Adrenal gland (tissue), 12 donors: ENCODE results near the gene ADPRHL1. TPM values are rescaled to one million over a fixed set of nuclear protein-coding genes. Genes with fewer than 3 reads are reported as not detected.

Experiments
- DNase-seq, 7 donors: peaks; one replicate each; pipeline ENCODE4 v3.0.0-alpha.2; 2019 to 2020
- H3K27ac ChIP-seq, 5 donors: fragments of 200-600 bp; sonication (generic) in 4 of 5; 1 replicate in 3 of 5; 2 replicates in 2 of 5; pipeline versions ENCODE4 v1.5.1 to v1.8.0; 2016 to 2020; ENCODE audit warnings: mild to moderate bottlenecking in 1 of 5
- H3K27me3 ChIP-seq: fragments of 200-600 bp; 2 replicates; pipeline ENCODE4 v1.8.0; 2021
- H3K36me3 ChIP-seq, 2 donors: fragments of 200-600 bp; replicated peaks in 1 of 2; 1 replicate in 1 of 2; 2 replicates in 1 of 2; pipeline versions ENCODE4 v1.5.1 to v1.8.0; 2018 to 2022
- H3K4me1 ChIP-seq, 2 donors: fragments of 200-600 bp; replicated peaks in 1 of 2; 1 replicate in 1 of 2; 2 replicates in 1 of 2; pipeline versions ENCODE4 v1.5.1 to v1.8.0; 2018 to 2021
- H3K4me3 ChIP-seq, 4 donors: fragments of 200-600 bp; sonication (generic) in 3 of 4; one replicate each; pipeline ENCODE4 v1.5.1; 2016 to 2018
- H3K9me3 ChIP-seq, 3 donors: fragments of 200-600 bp; sonication (generic) in 1 of 3; replicated peaks in 1 of 3; 1 replicate in 2 of 3; 2 replicates in 1 of 3; pipeline versions ENCODE4 v1.5.1 to v1.8.0; 2016 to 2021
- POLR2A ChIP-seq, 2 donors: fragments of 450-650 bp; IDR thresholded peaks; one replicate each; pipeline ENCODE4 v1.6.1; 2017; ENCODE audit warnings: antibody characterized with exemption in 2 of 2, mild to moderate bottlenecking in 2 of 2, moderate library complexity in 1 of 2
- WGBS, 4 donors: extraction: QIAGEN DNeasy Blood & Tissue Kit in 2 of 4; methylation state at CpG; one replicate each; pipeline versions ENCODE4 v1.1.5 to v1.1.7; 2013 to 2017; 5-methylcytosine and 5-hydroxymethylcytosine counted together
- intact Hi-C, 2 donors: fragments of 100-400 bp; cut with DNase I; formaldehyde crosslinking; loops; one replicate each; pipeline versions ENCODE4 v1.14.1 to v1.15.0; 2022 to 2023
- polyA plus RNA-seq, 3 donors: library from polyadenylated mRNA; stranded (reverse); fragments of 200-250 nt in 2 of 3; fragments of 350-450 nt in 1 of 3; fragmentation: Illumina TruSeq in 1 of 3; extraction: RNeasy Lipid Tissue Mini Kit (QIAGEN cat#74804) in 1 of 3; gene quantifications; one replicate each; pipeline ENCODE4 v1.2.3, GENCODE V29; 2013 to 2014
- total RNA-seq, 9 donors: library from RNA; depleted of rRNA in 4 of 9; stranded (reverse); fragments of >200 nt in 4 of 9; fragments of 120-200 nt in 1 of 9; fragmentation: NEBNext Ultra II Directional in 1 of 9; extraction: Animal tissue kit (Norgen Biotek cat#: 25700) in 1 of 9; gene quantifications; one replicate each; pipeline versions ENCODE4 v1.1.0 to v1.2.4, GENCODE V29; 2013 to 2023
- TF ChIP-seq, protein P1 (sequence below), 6 experiments: fragments of 450-650 bp in 4 of 6; fragments of 200-600 bp in 2 of 6; sonication (generic) in 1 of 6; IDR thresholded peaks; 1 replicate in 5 of 6; 2 replicates in 1 of 6; pipeline versions ENCODE4 v1.5.1 to v1.8.0; 2016 to 2021; ENCODE audit warnings: antibody characterized with exemption in 6 of 6, mild to moderate bottlenecking in 2 of 6, moderate library complexity in 1 of 6
- donor health status: healthy with polysubstance abuse.
- donor health status: Bipolar disorder and iron deficiency.
- donor health status: DM: yes; HTN: yes; CAD: no.
- donor health status: DM: no; HTN: no; CAD: no.
- donor health status: DM: no; HTN: no; CAD: no.
- donor health status: DM: yes; HTN: yes; CAD: no.

ADPRHL1 gene
- total and polyA plus RNA-seq, 12 donors = 2.0 to 14.2 (median 4.0) TPM

DNA sequence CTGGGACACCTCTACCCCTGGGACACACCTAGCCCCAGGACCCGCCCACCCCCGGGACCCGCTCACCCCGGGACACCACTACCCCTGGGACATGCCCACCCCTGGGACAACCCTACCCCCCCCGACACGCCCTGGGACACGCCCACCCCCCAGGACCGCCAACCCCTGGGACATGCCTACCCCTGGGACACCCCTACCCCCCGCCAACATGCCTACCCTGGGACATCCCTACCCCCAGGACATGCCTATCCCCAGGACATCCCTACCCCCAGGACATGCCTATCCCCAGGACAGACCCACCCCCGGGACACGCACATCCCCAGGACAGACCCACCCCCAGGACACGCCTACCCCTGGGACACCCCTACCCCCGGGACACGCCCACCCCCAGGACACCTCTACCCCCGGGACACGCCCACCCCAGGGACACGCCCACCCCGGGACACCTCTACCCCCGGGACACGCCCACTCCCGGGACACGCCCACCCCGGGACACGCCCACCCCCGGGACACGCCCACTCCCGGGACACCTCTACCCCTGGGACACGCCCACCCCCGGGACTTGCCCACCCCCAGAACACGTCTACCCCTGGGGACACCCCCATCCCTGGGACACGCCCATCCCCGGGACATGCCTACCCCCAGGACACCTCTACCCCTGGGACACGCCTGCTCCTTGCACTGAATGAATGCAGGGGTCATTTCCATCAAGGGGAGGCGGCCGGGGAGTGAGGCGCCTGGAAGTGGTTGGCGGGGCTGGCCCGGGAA, 32.3 kb downstream of the ADPRHL1 start:
- no peaks in the 10 kb centered on the region for H3K36me3 ChIP-seq
- no peaks in the 10 kb centered on the region for H3K27me3 ChIP-seq
- no peak overlapping the region for H3K27ac ChIP-seq
- no peak for DNase-seq
- H3K9me3 ChIP-seq = no peaks in the 10 kb centered on the region
- TF ChIP-seq, protein P1, sequence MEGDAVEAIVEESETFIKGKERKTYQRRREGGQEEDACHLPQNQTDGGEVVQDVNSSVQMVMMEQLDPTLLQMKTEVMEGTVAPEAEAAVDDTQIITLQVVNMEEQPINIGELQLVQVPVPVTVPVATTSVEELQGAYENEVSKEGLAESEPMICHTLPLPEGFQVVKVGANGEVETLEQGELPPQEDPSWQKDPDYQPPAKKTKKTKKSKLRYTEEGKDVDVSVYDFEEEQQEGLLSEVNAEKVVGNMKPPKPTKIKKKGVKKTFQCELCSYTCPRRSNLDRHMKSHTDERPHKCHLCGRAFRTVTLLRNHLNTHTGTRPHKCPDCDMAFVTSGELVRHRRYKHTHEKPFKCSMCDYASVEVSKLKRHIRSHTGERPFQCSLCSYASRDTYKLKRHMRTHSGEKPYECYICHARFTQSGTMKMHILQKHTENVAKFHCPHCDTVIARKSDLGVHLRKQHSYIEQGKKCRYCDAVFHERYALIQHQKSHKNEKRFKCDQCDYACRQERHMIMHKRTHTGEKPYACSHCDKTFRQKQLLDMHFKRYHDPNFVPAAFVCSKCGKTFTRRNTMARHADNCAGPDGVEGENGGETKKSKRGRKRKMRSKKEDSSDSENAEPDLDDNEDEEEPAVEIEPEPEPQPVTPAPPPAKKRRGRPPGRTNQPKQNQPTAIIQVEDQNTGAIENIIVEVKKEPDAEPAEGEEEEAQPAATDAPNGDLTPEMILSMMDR (IDR thresholded peaks at IDR 0.05) = no peak
- no peak for TF ChIP-seq POLR2A (IDR thresholded peaks at IDR 0.05)
- no peaks in the 10 kb centered on the region for H3K4me1 ChIP-seq
- WGBS, 4 donors = 70 to 88% (median 77%) methylated on average over 6 to 38 of the region's 38 CpGs
- H3K4me3 ChIP-seq = no peak overlapping the region
- intact Hi-C loops = no loop called here

DNA sequence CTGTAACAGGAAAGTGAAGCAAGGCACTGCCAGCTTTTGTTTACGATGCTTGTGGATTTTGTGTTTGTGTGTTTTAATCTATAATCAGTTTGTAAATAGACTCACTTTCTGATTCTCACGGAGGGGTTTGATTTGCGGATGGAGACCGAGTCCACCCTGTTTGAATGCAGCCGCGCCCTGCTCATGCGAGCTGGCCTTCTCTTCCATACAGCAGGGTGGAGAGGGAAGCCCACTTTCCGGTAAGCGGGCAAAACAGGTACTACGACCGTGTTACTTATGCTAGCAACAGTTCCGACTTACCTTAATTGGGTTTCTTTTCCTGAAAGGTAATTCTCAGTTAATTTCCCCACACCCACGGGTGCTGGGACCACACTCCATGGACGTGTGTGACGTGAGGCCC, 33.1 kb downstream of the ADPRHL1 start:
- intact Hi-C loops = no loop called here
- H3K27me3 ChIP-seq = no peaks in the 10 kb centered on the region
- TF ChIP-seq, protein P1 (IDR thresholded peaks at IDR 0.05) = no peak
- no peak for TF ChIP-seq POLR2A (IDR thresholded peaks at IDR 0.05)
- H3K27ac ChIP-seq = no peak overlapping the region
- 92 to 95% (median 94%) methylated on average over 13 to 15 of the region's 15 CpGs for WGBS, 4 donors
- H3K4me1 ChIP-seq = no peaks in the 10 kb centered on the region
- DNase-seq = no peak
- H3K9me3 ChIP-seq = no peaks in the 10 kb centered on the region
- no peak overlapping the region for H3K4me3 ChIP-seq
- no peaks in the 10 kb centered on the region for H3K36me3 ChIP-seq

DNA sequence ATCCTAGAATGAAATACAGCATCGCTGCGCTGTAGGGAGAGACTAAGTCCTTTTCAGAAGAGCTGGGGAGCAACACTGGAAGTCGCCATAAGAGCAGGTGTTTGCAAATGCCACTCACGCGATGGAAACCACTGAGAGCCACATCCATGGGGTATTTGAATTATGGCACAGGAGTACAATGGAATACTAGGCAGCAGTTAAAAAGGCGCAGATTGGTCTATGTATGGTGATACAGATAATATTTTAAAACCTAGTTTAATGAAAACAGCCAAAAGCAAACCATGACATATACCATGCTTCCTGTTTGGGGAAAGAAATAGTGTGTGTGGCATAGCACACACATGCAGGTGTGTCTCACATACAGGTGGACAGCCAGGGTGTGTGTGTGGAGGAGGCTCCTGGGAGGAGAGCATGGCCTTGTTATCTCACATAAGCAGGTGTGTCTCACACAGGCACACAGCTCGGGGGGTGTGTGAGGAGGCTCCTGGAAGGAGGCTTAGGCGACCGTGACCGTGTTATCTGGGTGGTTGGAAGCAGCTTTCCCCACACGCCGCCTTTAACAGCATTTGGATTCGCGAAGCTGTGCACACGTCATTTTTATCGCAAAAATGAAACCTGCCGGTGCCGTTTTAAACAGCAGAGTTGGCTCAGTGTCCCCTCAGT, 33.6 kb downstream of the ADPRHL1 start:
- Histone ChIP-seq H3K4me1 (no peaks in the 10 kb centered on the region), H3K36me3 (no peaks in the 10 kb centered on the region), H3K27ac (no peak overlapping the region), H3K4me3 (no peak overlapping the region), H3K27me3 (no peaks in the 10 kb centered on the region), H3K9me3 (no peaks in the 10 kb centered on the region)
- no peak for TF ChIP-seq POLR2A (IDR thresholded peaks at IDR 0.05)
- TF ChIP-seq, protein P1 (IDR thresholded peaks at IDR 0.05) = no peak
- 92 to 96% (median 95%) methylated on average over 18 of the region's 18 CpGs for WGBS, 4 donors
- intact Hi-C loops = no loop called here
- no peak for DNase-seq

DNA sequence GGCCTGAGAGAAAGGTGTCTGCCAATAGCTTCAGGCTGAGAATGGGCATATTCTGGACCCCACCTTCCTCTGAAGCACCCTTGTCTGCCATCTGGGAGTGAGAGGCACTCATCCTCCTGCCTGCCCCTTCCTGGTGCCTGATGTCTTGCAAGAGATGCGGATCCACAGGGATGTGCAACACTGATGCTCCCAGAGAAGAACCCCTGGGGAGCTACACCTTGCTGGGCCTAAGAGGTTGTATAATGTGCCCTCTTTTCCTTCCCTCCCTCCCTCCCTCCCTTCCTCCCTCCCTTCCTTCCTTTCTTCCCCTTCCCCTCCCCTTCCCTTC, 34.6 kb downstream of the ADPRHL1 start:
- no peaks in the 10 kb centered on the region for H3K27me3 ChIP-seq
- 88 to 92% (median 90%) methylated on average over 1 of the region's 1 CpG for WGBS, 4 donors
- no peak overlapping the region for H3K27ac ChIP-seq
- no peak for DNase-seq
- H3K36me3 ChIP-seq = no peaks in the 10 kb centered on the region
- no peaks in the 10 kb centered on the region for H3K4me1 ChIP-seq
- TF ChIP-seq, protein P1 (IDR thresholded peaks at IDR 0.05) = no peak
- TF ChIP-seq POLR2A (IDR thresholded peaks at IDR 0.05) = no peak
- intact Hi-C loops = no loop called here
- H3K9me3 ChIP-seq = no peaks in the 10 kb centered on the region
- H3K4me3 ChIP-seq = no peak overlapping the region
